Amniotic stem cell (primary cell): Measurements from ENCODE around the gene EHD1.

Experiments
- DNase-seq: peaks from one replicate; lab custom pipeline; 2025; lab: John Stamatoyannopoulos, UW

Gene EHD1

DNA sequence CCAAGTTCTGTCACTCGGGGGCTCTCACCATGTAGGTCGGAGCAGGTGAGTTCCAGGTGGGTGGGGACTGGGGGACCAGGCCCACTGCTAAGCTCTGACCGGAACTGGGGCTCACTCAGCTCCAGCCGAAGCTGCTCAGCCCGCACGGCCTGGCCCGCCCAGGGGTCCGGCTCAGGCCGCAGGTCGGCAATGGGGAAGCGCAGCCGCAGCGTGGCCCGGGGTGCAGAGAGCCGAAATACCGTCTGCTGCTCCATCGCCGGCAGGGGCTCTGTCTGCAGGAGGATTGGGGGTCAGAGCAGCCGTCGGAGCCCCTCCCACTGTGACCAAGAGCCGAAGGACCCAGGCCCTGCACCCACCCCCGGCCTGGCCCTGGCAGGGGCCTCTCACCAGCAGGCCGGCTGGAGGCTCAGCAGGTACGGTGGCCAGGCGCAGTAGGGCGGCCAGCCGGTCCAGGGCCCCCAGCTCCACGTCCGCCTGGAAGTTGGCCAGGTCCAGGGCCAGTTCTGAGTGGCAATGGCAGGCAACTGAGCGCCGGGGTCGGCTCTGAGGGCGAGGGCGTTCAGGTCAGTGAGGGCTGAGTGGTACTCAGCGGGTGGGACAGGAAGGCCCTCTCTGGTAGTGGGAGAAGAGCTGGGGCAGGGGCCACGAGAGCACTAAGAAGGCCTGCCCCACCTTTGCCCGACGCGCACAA is 31.4 kb upstream of the EHD1 start:
- DNase-seq: no peak

DNA sequence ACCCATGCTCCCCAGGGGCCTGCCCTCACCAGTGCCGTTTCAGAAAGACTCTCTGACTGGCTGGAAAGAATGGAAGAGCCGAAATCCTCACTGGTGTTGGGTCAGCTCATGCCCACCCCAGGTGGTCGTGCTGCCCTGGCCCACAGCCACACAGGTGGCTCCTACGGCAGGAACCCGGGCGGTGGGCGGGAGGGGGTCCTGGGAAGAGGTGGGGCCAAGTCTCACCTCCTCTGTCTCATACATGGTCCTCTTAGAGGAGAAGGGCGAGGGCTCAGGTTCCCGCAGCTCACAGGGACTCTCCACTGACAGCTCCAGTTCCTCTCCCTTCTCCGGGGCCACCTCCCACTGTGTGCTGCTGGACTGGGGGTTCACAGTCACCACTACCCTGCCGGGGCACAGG is 30.3 kb upstream of the EHD1 start:
- no peak for DNase-seq

DNA sequence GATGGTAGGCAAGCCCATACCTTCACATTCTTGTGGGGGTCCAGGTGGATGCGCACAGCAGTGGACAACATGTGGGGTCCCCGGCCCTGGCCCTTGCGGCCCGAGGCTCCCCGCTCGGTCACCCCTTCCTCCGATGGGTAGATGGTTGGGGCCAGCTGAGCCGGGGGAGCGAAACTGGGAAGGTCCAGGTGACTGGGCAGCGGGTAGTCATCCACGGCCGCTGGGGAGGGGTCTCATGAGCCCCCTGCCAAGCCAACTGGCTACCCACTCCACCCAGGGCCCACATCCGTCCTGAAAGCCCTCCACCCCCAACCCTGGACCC is 27.9 kb upstream of the EHD1 start:
- DNase-seq: no peak

DNA sequence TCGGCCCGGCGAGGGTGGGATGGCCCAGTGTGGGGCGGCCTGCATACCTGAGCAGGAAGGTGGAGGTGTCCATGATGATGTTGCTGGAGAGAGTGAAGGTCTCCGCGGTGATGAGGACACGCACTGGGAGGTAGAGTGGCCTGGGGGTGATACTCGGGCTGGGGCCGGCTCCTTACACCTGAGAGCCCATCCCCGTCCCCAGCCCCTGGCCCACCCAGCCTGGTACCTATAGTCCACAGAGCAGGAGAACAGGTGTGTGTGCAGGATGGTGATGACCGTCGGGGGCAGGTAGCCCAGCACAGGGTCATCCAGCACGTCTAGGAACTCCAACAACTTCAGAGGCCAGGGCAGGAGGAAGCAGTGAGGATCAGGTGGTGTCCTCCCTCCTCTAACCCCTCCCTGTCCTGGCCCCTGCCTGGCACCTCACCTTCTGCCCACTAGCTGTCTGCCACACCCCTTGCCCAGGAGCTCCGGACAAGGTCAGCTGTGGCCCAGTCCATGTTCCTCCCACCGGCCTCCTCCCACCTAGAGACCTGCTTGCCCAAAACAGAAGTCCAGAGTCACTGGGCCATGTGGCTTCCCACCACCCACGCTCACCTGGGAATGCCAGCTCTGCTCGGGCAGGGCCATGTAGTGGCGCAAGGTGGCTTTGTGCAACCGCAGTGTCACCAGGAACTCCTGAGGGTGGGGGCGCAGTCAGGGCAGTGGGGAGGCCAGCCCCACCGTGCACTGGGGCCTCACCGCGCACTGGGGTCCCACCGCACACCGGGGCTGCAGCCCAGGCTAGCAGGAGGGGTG is 27.3 kb upstream of the EHD1 start:
- no peak for DNase-seq

DNA sequence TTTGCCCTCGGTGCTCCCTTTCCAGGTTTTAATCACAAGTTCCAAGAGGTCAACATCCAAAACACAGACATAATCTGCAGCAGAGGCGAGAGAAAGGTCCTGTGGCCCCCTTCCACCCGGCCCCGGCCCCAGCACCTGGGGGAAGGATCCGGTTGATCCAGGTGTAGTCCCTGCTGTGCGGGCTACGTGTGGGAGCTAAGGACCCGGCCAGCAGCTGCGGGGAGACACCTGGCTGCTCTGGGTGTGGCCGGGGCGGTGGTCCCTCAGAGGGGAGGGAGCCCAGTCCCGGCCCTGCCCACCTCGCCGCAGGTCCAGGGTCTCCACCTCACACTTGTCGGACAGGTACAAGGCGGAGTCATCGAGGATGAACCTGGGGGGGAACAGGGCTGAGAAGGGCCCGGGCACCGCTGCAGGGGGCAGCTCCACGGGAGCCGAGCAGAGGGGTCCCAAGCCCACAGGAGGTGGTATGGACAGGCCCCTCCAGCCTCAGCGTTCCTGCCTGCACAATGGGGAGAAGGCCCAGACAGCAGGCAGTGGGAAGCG is 24.9 kb upstream of the EHD1 start:
- no peak for DNase-seq

DNA sequence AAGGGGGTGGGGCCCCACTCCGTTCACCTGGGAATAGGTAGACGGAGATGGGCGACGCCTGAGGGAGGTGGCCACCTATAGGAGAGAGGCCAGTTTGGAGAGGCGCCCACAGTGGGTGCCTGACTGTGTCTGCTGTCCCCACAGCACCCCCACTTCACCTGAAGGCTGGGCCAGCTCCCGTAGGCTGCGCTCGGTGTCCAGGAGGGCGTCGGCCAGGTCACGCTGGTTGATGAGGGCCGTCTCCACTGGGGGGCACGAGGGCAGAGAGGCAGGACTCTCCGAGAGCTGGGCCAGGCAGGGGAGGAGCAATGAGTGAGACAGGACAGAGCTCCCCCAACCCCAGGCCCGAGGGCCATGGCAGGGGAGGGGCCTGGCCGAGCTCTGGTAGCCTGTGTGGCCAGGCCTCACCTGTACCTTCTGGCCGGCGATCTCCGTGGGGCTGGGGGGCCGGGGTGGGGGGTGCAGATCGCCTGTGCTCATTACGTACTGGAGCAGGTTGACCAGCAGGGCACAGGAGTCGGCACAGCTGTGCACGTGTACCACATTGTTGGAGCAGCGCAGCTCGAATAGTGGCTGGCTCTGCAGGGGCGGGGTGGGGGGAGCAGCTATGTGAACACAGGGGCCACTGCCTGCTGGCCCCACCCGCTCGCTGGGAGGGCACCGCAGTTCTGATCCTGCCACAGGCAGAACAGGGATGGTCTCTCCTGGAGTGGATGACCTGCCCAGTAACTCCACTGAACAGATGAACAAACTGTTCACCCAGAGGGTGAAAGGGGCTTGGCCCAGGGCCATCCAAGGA is 23.9 kb upstream of the EHD1 start:
- no peak for DNase-seq

DNA sequence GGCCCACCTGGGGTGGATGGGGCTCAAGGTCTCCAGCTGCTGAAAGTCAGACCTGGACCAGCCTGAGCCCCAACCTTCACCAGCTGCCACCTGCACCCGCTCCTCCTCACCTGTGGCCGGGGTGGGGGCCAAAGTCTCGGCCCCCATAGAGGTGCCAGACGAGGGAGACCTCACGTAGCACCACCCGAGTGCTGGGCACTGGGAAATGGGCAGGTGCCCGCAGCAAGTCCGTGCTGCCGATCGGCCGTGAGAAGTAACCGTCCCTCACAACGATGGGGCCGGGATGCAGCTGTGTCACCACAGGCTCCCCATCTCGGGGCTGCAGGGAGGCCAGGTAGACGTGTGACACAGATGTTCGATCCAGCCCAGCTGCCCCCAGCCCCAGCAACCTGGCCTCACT is 22.4 kb upstream of the EHD1 start:
- no peak for DNase-seq

DNA sequence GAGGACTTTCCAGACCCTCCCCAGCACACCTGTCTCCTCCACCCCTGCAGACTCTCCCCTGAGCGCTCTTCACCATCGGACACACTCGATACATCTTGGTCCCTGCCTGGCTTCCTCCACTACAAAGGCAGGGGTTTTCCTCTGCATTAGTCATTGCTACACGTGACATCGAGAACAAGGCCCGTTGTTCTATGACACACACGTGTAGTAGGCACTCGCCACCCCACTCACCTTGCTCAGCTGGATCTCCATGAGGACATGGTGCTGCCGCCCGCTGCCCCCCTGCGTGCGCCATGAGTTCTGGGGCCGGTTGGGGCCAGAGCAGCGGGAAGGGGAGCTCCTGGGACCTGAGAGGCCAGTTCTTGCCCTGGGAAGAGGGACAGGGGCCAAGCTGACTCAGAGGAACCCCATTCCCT is 21.9 kb upstream of the EHD1 start:
- no peak for DNase-seq

DNA sequence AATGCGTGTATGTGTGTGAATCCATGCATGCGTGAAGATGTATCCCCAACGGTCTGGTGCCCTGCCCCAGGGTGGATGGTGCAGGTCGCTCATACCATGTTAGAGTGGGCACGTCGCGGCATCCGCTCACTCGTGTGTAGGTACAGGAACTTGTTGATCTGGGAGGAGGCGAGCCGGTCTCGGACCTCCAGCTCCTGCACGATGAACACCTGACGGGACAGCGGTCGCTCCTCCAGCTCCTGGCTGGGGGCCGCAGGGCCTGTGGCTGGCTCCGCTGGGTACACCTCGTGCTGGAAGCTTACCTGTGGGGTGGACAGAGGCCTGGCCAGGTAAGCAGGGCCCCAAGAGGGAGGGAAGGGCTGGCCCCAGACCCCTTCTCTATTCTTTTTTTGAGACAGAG is 20.1 kb upstream of the EHD1 start:
- no peak for DNase-seq

DNA sequence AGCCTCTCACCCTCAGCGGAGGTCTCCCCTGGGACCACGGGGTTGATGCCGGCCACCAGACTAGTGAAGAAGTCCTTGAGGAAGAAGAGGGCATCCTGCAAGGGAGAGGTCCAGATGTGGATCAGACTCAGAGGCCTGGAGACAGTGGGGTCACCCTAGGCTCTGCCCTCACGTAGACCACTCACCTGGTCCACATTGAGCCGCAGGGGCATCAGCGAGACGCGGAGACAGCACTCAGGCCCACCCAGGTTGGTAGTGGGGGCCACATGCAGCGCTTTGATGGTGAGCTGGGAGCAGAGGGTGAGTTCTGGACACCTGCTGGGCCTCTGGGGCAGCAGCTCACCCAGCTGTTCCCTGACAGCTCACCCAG is 19.6 kb upstream of the EHD1 start:
- DNase-seq: no peak

DNA sequence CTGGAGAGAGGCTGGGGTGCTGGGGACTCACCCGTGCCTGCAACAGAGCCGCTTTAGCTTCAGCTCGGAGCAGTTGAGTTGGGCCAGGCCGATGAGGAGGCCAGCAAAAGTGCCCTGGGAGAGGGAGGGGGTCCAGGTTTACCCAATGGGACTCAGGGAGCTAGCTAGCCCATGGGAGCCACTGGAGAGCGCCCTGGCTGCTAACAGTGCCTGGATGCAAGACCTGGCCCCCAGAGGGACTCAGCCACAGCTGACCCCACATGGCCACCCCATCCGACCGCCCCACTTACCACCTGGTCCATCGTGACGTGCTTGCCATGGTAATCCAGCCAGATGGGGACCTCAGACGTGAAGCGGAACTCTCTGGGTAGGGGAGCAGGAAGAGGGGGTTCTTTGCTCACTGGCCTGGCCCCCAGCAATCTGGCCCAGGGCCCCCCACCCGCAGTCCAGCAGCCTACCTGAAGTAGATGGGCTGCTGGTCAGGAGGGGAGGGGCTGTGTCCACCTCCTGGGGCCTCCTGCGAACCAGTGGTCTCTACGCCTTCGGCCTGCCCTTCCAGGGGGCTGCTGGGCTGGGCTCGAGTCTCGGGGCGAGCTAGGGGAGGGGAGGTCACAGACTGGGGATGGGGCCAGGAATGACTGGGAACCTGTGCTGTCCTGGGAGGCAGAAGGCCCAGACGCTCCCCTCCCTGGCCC is 19.1 kb upstream of the EHD1 start:
- no peak for DNase-seq

DNA sequence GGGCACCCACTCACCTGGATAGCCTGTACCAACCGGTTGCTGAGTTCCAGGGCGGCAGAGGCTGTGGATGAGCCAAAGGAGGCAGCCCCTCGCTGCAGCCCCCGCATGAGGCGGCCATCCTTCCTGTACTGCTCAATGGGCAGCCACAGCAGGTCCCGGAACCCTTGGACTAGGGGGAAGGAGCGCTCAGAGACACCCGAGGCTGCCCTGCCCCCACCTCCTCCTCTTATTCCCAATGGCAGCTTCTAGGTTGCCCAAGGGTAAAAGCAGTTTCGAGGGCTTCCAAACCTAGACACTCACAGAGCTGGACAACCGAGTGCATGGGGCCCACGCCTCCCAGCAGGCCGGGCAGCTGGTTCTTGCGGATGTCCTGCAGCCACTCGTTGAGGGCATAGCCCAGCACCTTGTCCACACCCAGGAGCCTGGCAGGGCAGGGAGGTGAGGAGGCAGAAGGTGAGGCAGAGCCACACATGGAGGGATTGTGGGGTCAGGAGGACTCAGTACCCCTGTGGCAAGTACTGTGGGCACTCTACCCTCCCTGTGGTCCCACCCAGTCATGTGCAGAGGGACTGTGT is 18.1 kb upstream of the EHD1 start:
- DNase-seq: no peak

DNA sequence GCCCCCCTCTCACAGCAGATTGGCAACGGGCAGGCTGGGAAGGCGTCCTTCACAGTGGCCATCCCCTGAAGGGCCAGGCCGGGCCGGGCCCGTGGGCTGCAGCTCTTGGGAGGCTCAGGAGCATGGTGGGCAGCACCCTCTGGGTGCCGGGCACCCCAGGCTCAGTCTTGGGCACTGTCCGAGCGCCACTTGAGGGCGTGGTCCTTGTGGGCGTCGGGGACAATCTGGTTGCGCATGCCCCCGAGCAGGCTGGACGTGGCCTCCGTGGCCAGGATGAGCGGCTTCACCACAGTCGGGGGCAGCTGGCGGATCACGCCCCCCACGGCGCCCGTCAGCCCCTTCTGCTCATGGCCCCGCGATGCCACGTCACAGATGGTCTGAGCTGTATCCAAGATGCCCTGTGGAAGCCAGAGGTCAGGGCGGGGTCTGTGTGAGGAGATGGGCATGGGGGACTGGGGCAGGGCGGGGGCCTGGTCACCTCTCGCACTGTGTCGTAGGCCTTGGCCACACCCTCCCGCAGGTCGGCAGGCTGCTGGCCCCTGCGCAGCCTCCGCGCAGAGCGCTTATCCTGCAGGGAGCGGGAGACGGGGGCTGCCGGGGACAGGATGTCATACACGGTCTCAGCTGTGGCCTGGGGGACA is 16.5 kb upstream of the EHD1 start:
- no peak for DNase-seq

DNA sequence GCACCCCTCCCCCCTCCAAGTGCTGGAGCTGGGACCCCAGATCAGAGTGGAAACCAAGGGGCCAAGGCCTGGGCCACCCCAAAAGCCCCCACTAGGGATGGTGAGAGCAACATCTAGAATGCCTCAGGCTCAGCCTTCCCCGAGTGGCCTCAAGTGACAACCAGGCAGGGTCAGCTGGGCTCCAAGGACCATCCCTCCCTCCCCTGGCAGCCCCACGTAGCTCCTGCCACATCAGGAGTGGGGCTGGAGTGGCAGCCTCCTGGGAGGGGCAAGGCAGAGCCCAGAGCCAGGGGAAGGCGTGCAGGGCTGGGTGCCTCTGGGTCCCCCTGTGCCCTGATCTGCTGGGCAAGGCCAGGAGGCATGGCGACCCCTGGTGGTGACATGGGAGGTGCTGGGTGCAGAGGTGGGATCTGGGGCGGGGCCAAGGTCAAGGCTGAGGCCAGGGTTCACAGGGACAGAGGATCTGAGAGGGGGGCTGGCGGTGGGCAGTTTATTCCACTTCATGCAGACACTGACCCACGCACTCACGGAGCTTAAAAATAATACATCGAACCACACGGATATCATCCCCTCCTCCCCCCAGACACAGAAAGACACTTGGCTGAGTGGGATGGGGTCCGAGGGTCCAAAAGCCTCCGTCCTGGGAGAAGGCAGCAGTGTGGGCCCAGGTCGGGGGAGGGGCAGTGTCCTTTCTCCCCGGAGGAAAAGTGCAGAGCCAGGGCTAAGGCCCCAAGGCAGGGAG is 15.8 kb upstream of the EHD1 start:
- no peak for DNase-seq

DNA sequence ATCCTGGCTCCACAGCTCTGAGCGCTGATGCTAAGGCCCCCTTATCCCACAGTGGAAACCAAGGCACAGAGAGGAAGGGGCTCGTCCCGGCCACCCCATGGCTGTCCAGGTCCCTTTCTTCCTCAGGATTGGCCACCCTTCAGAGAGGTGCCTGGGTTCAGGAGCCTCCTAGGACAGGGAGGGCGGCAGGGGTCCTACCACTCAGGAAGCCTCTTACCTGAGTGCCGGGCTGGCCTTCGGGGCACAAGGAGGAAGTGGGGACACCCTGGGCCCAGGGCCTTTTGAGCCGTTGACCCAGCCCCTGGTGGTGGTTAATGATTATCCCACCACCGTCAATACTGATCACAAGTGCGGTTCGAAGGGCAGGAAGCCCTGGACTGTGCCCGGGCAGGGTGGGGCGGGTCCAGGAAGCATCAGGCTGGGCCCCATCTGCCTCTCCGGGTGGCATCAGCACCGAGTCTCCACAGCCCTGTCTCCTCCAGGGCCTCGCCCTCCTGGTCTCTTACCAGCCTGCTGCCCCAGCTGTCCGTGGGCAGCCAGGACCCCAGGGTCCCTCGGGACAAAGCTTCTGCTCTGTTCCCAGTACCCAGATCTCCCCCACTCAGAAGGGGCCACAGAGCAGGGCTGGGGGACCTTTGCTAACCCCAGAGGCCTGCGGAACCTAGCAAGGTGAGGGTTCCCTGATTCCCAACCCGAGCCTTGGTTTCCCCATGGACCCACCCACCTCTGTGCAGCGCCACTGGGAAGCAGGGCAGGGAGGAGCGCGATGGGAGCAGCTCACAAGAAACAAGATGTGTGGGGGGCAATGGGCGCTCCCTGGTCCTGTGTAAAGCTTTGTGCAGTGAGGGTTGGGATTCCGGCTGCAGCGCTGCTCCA is 15.0 kb upstream of the EHD1 start:
- no peak for DNase-seq

DNA sequence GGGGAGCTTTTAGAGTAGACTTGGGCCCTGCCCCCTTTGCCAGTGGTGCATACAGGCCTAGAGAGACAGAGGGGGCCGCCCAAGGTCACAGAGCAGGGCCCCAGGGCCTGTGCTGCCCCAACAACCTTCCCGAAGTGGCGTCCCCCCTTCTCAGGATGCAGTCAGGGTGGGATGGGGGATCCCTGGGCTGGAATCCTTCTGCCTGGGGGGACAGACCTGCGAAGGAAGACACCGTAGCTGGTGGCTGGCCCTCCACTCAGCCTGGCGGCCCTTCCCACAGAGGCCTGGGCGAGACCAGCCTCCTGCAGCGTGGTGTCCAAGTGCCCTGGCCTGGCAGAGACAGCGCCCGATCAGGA is 14.4 kb upstream of the EHD1 start:
- DNase-seq: no peak

DNA sequence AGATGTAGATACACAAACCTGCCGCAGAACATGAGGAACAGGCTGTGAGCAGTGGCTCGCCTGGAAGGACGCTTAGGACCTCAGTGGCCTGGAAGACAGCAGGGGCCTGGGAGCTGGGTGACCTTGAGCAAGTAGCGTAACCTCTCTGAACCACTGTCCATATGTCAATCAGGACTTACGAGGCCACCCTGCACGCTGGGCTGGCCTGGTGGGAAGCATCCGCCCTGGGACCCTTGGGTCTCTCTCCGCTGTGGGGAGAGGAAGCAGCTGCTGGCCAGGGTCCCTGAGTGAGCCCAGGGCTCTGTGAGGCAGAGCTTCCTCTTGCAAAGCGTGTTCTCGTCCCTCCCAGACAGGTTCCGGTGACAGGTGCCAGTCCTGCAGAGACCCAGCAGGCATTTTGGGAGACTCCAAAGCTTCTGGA is 14.0 kb upstream of the EHD1 start:
- DNase-seq: no peak

DNA sequence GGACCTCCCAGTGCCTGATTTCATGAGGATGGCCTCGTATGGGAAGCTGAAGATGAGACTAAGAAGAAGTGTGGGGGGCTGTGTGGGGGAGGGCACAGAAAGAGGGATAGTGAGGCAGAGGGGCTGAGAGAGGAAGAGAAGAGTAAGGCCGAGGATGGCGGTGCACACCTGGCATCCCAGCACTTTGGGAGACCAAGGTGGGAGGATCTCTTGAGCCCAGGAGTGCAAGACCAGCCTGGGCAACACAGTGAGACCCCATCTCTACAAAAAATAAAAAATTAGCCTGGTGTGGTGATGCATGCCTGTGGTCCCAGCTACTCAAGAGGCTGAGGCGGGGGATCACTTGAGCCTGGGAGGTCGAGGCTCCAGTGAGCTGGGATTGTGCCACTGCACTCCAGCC is 13.5 kb upstream of the EHD1 start:
- no peak for DNase-seq

DNA sequence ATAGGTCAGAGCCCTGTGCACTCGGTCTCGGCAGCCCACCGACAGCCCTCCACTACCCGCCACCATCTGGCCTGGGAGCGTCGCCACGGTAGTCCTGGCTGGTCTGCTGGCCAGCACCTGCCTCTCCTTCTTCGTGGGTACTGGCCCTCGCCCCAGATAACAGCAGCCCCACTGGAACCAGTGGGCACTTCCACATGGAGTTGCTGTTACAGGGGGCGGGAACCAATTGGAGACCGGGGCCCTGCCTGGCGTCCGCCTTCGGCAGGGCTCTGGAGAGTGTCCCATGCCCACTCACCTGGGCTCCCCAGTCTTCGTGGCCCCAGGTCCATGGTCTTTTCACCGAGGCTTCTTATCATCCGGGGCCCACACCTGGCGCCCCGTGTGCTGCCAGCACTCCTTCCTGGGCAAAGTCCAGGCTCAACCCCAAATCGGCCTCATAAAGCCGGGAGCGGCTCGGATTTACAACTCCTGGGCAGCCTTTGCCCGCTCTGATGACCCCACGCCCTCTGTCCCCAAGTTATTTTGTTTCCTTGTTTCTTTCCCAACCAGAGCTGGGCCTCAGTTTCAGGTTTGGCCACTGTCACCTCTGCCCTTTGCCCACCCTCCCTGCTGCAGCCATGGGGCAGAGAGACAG is 12.9 kb upstream of the EHD1 start:
- DNase-seq: no peak
